Left cardiac atrium (tissue), 4 donors: ENCODE measurements around the gene SERHL2. TPM values are rescaled to one million over a fixed set of nuclear protein-coding genes. Genes with fewer than 3 reads are reported as not detected.

Source experiments
- ATAC-seq, 2 donors: fragments of 200-7000 bp; cut with Tn5 transposase; one replicate each; pipeline ENCODE4 v1.9.1; 2020; ENCODE audit warnings: mild to moderate bottlenecking in 2 of 2, moderate library complexity in 2 of 2
- DNase-seq: peaks from one replicate; pipeline ENCODE4 v3.0.0-alpha.2; 2020
- intact Hi-C, 2 donors: fragments of 100-400 bp; cut with DNase I; formaldehyde crosslinking; loops; one replicate each; pipeline versions ENCODE4 v1.14.1 to v1.15.1; 2022 to 2023
- total RNA-seq, 2 donors: library from RNA; stranded (reverse); fragmentation: NEBNext Ultra II Directional; extraction: Animal tissue kit (Norgen Biotek cat#: 25700); gene quantifications; one replicate each; pipeline ENCODE4 v1.2.1, GENCODE V29; 2021
- donor health status: DM: no; HTN: yes; CAD: no.
- donor health status: DM: no; HTN: yes; CAD: no; lungs with severe emphysema.
- donor health status: DM: yes; HTN: yes; CAD: no.
- donor health status: Dilated cardiomyopathy.

SERHL2 gene
- total RNA-seq, 2 donors from 2014 or later = 1.4 to 2.1 TPM

GRCh38 chr22:42619261-42620063 is 65.7 kb downstream of the SERHL2 start:
- ATAC-seq = no peak
- intact Hi-C loops = no loop called here
- no peak for DNase-seq

GRCh38 chr22:42620084-42620483 is 66.3 kb downstream of the SERHL2 start:
- ATAC-seq = no peak
- intact Hi-C loops = no loop called here
- DNase-seq = no peak

- DNase-seq = peak; percentile 79
- peak; percentile 62 to 75 for ATAC-seq
- intact Hi-C loops = no loop called here
Observed at GRCh38 chr22:42621505-42622002, 67.8 kb downstream of the SERHL2 start.

GRCh38 chr22:42622061-42622710 is 68.4 kb downstream of the SERHL2 start:
- no peak for ATAC-seq
- DNase-seq = peak; percentile 16
- intact Hi-C loops = no loop called here

GRCh38 chr22:42623301-42623751 is 69.6 kb downstream of the SERHL2 start:
- DNase-seq (peak; percentile 32), ATAC-seq (no peak)
- intact Hi-C loops = no loop called here

Other genes starting within 250 kb of the SERHL2 start
- gene NFAM1, start 121.6 kb upstream of the SERHL2 start, total RNA-seq = 1 to 10 TPM; 2.6 to 5.1 TPM
- gene RRP7A, start 34.2 kb upstream of the SERHL2 start, total RNA-seq = 10 to 100 TPM; 21.1 to 26.6 TPM
- gene POLDIP3, start 60.9 kb downstream of the SERHL2 start, total RNA-seq = 10 to 100 TPM; 32.5 to 34.7 TPM
- under 1 TPM; 0.42 to 0.77 TPM for gene ATP5MGL, start 86.6 kb downstream of the SERHL2 start, total RNA-seq
- gene CYB5R3, start 95.4 kb downstream of the SERHL2 start, total RNA-seq = 100 to 1,000 TPM; 295 to 306 TPM
- gene A4GALT, start 166.9 kb downstream of the SERHL2 start, total RNA-seq = 100 to 1,000 TPM in 1 of 2 donors, 10 to 100 TPM in 1; 56.0 to 108 TPM